H1 (cell line): ENCODE data around the gene TTC28. TPM values are rescaled to one million over a fixed set of nuclear protein-coding genes. Genes with fewer than 3 reads are reported as not detected.

Experiments used
- CTCF ChIA-PET: fragments of 300-600 bp; sonication (Branson Sonifier 250); formaldehyde crosslinking; loops from one replicate; lab custom pipeline; 2021; ENCODE audit not compliant: partially characterized antibody; lab: Charles Lee
- POLR2A ChIA-PET: fragments of 300-600 bp; sonication (Branson Sonifier 250); formaldehyde crosslinking; loops from one replicate; lab custom pipeline; 2021; ENCODE audit warnings: inconsistent platforms; ENCODE audit not compliant: partially characterized antibody; lab: Charles Lee
- DNase-seq, 2 experiments: peaks; one replicate each; pipeline versions ENCODE4 v3.0.0 to v3.0.0-alpha.2; 2010 to 2022; ENCODE audit warnings: low spot score in 2 of 2, low read depth in 1 of 2, mixed read lengths in 1 of 2
- FAIRE-seq: peaks from 2 replicates; lab custom pipeline; 2011; peaks lifted over from hg19 to GRCh38; lab: Jason Lieb, UNC
- H2AFZ ChIP-seq: 2 replicates; pipeline ENCODE4 v1.8.1; 2012; ENCODE audit warnings: low read length, inconsistent platforms
- H2AK5ac ChIP-seq: 2 replicates; pipeline ENCODE4 v1.6.1; 2013; ENCODE audit warnings: low read depth, low read length
- H2BK120ac ChIP-seq: replicated peaks from 2 replicates; pipeline ENCODE3; 2013; ENCODE audit warnings: low read depth, low read length, inconsistent platforms
- H2BK12ac ChIP-seq: 2 replicates; pipeline ENCODE4 v1.6.1; 2013; ENCODE audit warnings: low read depth, low read length
- H2BK15ac ChIP-seq: 2 replicates; pipeline ENCODE4 v1.6.1; 2013; ENCODE audit warnings: low read length
- H2BK20ac ChIP-seq: 2 replicates; pipeline ENCODE4 v1.6.1; 2013; ENCODE audit warnings: low read length
- H2BK5ac ChIP-seq: 2 replicates; pipeline ENCODE4 v1.6.1; 2013; ENCODE audit warnings: low read depth, low read length
- H3K14ac ChIP-seq: 2 replicates; pipeline ENCODE4 v1.6.1; 2013; ENCODE audit warnings: inconsistent platforms; ENCODE audit not compliant: insufficient read length
- H3K18ac ChIP-seq: 2 replicates; pipeline ENCODE4 v1.6.1; 2013; ENCODE audit warnings: low read length; ENCODE audit errors: extremely low read depth
- H3K23ac ChIP-seq: 2 replicates; pipeline ENCODE4 v1.6.1; 2013; ENCODE audit warnings: inconsistent platforms; ENCODE audit not compliant: insufficient read length
- H3K23me2 ChIP-seq: 2 replicates; pipeline ENCODE4 v1.6.1; 2013; ENCODE audit warnings: low read depth, low read length
- H3K27ac ChIP-seq: 2 replicates; pipeline ENCODE4 v1.6.1; 2011; ENCODE audit warnings: low read depth, low read length, inconsistent platforms
- H3K27me3 ChIP-seq, 4 experiments: replicated peaks in 1 of 4; 1 replicate in 1 of 4; 2 replicates in 3 of 4; pipeline versions ENCODE4 v1.6.1 to v1.8.1; 2011 to 2013; ENCODE audit warnings: low read length in 3 of 4, mild to moderate bottlenecking in 3 of 4, inconsistent platforms in 2 of 4, mixed read lengths in 2 of 4, moderate library complexity in 1 of 4; ENCODE audit not compliant: control insufficient read depth in 3 of 4, insufficient read depth in 3 of 4; ENCODE audit errors: extremely low read depth in 1 of 4
- H3K36me3 ChIP-seq, 4 experiments: 2 replicates each; pipeline versions ENCODE4 v1.6.1 to v1.8.1; 2011 to 2013; ENCODE audit warnings: mild to moderate bottlenecking in 4 of 4, low read length in 3 of 4, moderate library complexity in 2 of 4, control low read depth in 1 of 4, inconsistent platforms in 1 of 4; ENCODE audit not compliant: insufficient read depth in 4 of 4, control insufficient read depth in 2 of 4
- H3K4ac ChIP-seq: replicated peaks from 2 replicates; pipeline ENCODE3; 2013; ENCODE audit warnings: low read length, low read depth, mixed read lengths, inconsistent platforms; ENCODE audit not compliant: insufficient read length
- H3K4me1 ChIP-seq, 4 experiments: replicated peaks in 1 of 4; 1 replicate in 1 of 4; 2 replicates in 3 of 4; pipeline versions ENCODE4 v1.6.1 to v1.8.1; 2011 to 2013; ENCODE audit warnings: low read length in 3 of 4, inconsistent platforms in 2 of 4, mixed read lengths in 1 of 4; ENCODE audit not compliant: insufficient read depth in 4 of 4, control insufficient read depth in 3 of 4
- H3K4me2 ChIP-seq, 2 experiments: 2 replicates each; pipeline versions ENCODE4 v1.6.1 to v1.8.1; 2011 to 2013; ENCODE audit warnings: low read depth in 2 of 2, low read length in 2 of 2, control low read depth in 1 of 2, inconsistent platforms in 1 of 2, mild to moderate bottlenecking in 1 of 2; ENCODE audit not compliant: insufficient read depth in 1 of 2
- H3K4me3 ChIP-seq, 4 experiments: fragments of 200-600, 300-600 bp in 1 of 4; sonication (generic), shearing (Covaris generic), sonication (Bioruptor Twin) in 1 of 4; 2 replicates each; pipeline versions ENCODE4 v1.5.1 to v1.8.1; 2011 to 2016; ENCODE audit warnings: low read length in 4 of 4, low read depth in 3 of 4, control low read depth in 2 of 4, inconsistent platforms in 2 of 4, mild to moderate bottlenecking in 2 of 4, mixed read lengths in 1 of 4, moderate library complexity in 1 of 4; ENCODE audit not compliant: insufficient read depth in 2 of 4; ENCODE audit errors: extremely low read depth in 1 of 4
- H3K56ac ChIP-seq: replicated peaks from 2 replicates; pipeline ENCODE3; 2013; ENCODE audit warnings: low read depth, mild to moderate bottlenecking, mixed read lengths, low read length, inconsistent platforms; ENCODE audit not compliant: insufficient read length
- H3K79me1 ChIP-seq: 2 replicates; pipeline ENCODE4 v1.6.1; 2013; ENCODE audit warnings: low read depth, low read length, control low read depth
- H3K79me2 ChIP-seq, 2 experiments: 2 replicates each; pipeline versions ENCODE4 v1.6.1 to v1.8.1; 2012 to 2013; ENCODE audit warnings: low read length in 2 of 2, mild to moderate bottlenecking in 2 of 2, inconsistent platforms in 1 of 2; ENCODE audit not compliant: insufficient read depth in 2 of 2, control insufficient read depth in 1 of 2
- H3K9ac ChIP-seq, 4 experiments: replicated peaks in 1 of 4; 1 replicate in 1 of 4; 2 replicates in 3 of 4; pipeline versions ENCODE4 v1.6.1 to v1.8.1; 2011 to 2013; ENCODE audit warnings: low read depth in 3 of 4, low read length in 3 of 4, control low read depth in 2 of 4, mild to moderate bottlenecking in 2 of 4, moderate library complexity in 2 of 4, inconsistent platforms in 1 of 4; ENCODE audit errors: extremely low read depth in 1 of 4
- H3K9me3 ChIP-seq, 2 experiments: 2 replicates each; pipeline versions ENCODE4 v1.6.1 to v1.8.1; 2012 to 2013; ENCODE audit warnings: mild to moderate bottlenecking in 2 of 2, moderate library complexity in 2 of 2, control low read depth in 1 of 2, inconsistent platforms in 1 of 2, low read depth in 1 of 2, low read length in 1 of 2, mixed read lengths in 1 of 2; ENCODE audit not compliant: insufficient read depth in 2 of 2
- H4K20me1 ChIP-seq, 2 experiments: replicated peaks in 1 of 2; 2 replicates each; pipeline versions ENCODE3 to v1.8.1; 2011 to 2013; ENCODE audit warnings: inconsistent platforms in 2 of 2, low read length in 2 of 2, mild to moderate bottlenecking in 1 of 2; ENCODE audit not compliant: insufficient read depth in 2 of 2, control insufficient read depth in 1 of 2
- H4K5ac ChIP-seq: 2 replicates; pipeline ENCODE4 v1.6.1; 2013; ENCODE audit warnings: low read length, low read depth, mixed read lengths, inconsistent platforms; ENCODE audit not compliant: insufficient read length
- H4K8ac ChIP-seq: 2 replicates; pipeline ENCODE4 v1.8.0; 2013; ENCODE audit warnings: mild to moderate bottlenecking, moderate library complexity, low read length, inconsistent platforms; ENCODE audit not compliant: insufficient read depth; ENCODE audit errors: extremely low read depth
- H4K91ac ChIP-seq: replicated peaks from 2 replicates; pipeline ENCODE3; 2013; ENCODE audit warnings: low read length, mixed read lengths, inconsistent platforms; ENCODE audit not compliant: insufficient read length
- ASH2L ChIP-seq: fragments of 200-600, 300-600 bp; sonication (generic); IDR thresholded peaks from one replicate; pipeline ENCODE4 v1.7.1; 2017; ENCODE audit warnings: low read length
- BRCA1 ChIP-seq: IDR thresholded peaks from 2 replicates; pipeline ENCODE4 v1.6.1; 2012; ENCODE audit warnings: low read depth, low read length, improper control_type of control experiment
- CBX8 ChIP-seq: fragments of 300-800, 300-1000 bp; sonication (generic); IDR thresholded peaks from 2 replicates; pipeline ENCODE4 v1.7.1; 2016; ENCODE audit warnings: low read depth, low read length, borderline replicate concordance
- CHD1 ChIP-seq: IDR thresholded peaks from 2 replicates; pipeline ENCODE4 v1.6.1; 2012; ENCODE audit warnings: low read depth, low read length, improper control_type of control experiment
- JUN ChIP-seq: IDR thresholded peaks from 2 replicates; pipeline ENCODE4 v1.6.1; 2011; ENCODE audit warnings: low read depth, mild to moderate bottlenecking, improper control_type of control experiment, low read length
- JUND ChIP-seq: IDR thresholded peaks from 2 replicates; pipeline ENCODE4 v1.6.1; 2011; ENCODE audit warnings: mild to moderate bottlenecking, improper control_type of control experiment, low read length
- MAFK ChIP-seq: IDR thresholded peaks from 2 replicates; pipeline ENCODE4 v1.6.1; 2012; ENCODE audit warnings: low read depth, mild to moderate bottlenecking, improper control_type of control experiment, low read length
- NRF1 ChIP-seq: IDR thresholded peaks from 2 replicates; pipeline ENCODE4 v1.6.1; 2011; ENCODE audit warnings: mild to moderate bottlenecking, low read depth, low read length, improper control_type of control experiment
- POU5F1 ChIP-seq: IDR thresholded peaks from 2 replicates; pipeline ENCODE4 v1.6.1; 2011; ENCODE audit warnings: low read depth, mild to moderate bottlenecking, low read length, moderate library complexity
- RFX5 ChIP-seq: IDR thresholded peaks from 2 replicates; pipeline ENCODE4 v1.6.1; 2011; ENCODE audit warnings: low read depth, low read length, improper control_type of control experiment, borderline replicate concordance
- RNF2 ChIP-seq: fragments of 200-900, 300-1000 bp; sonication (generic); IDR thresholded peaks from 2 replicates; pipeline ENCODE4 v1.7.1; 2016; ENCODE audit warnings: borderline replicate concordance, low read depth, mild to moderate bottlenecking, antibody characterized with exemption, low read length; ENCODE audit not compliant: poor library complexity, severe bottlenecking; ENCODE audit errors: missing control alignments
- WGBS, 2 experiments: shearing (Covaris generic) in 1 of 2; methylation state at CpG; one replicate each; pipeline versions ENCODE4 v1.1.6 to v1.1.7; 2013 to 2015; ENCODE audit warnings: low lambda C conversion rate in 2 of 2, mixed read lengths in 2 of 2, inconsistent platforms in 1 of 2, low coverage in 1 of 2, missing lambda C conversion rate in 1 of 2; ENCODE audit not compliant: insufficient replicate concordance in 2 of 2, insufficient coverage in 1 of 2, insufficient read length in 1 of 2; ENCODE audit errors: extremely low coverage in 1 of 2, missing lambda C conversion rate in 1 of 2; 5-methylcytosine and 5-hydroxymethylcytosine counted together
- polyA plus RNA-seq, 7 experiments: library from polyadenylated mRNA; depleted of rRNA in 3 of 7; stranded (reverse) in 5 of 7; unstranded in 2 of 7; fragments of >200 nt in 5 of 7; fragments of 200-250 nt in 2 of 7; gene quantifications; 1 replicate in 5 of 7; 2 replicates in 1 of 7; 4 replicates in 1 of 7; pipeline versions ENCODE4 v1.2.1 to v1.2.3, GENCODE V29; 2011 to 2013; ENCODE audit warnings: missing spikeins in 2 of 7, mixed read lengths in 2 of 7
- total RNA-seq: library from RNA; stranded (reverse); fragmentation: NEBNext Ultra II Directional; extraction: Animal tissue kit (Norgen Biotek cat#: 25700); gene quantifications from 2 replicates; pipeline ENCODE4 v1.2.1, GENCODE V29; 2021

TTC28 gene
- total and polyA plus RNA-seq, 2 of the 8 experiments (the other 6 are each of a cell fraction or from before 2014, with no cell fraction given) = 2.6 to 12.6 TPM

DNA sequence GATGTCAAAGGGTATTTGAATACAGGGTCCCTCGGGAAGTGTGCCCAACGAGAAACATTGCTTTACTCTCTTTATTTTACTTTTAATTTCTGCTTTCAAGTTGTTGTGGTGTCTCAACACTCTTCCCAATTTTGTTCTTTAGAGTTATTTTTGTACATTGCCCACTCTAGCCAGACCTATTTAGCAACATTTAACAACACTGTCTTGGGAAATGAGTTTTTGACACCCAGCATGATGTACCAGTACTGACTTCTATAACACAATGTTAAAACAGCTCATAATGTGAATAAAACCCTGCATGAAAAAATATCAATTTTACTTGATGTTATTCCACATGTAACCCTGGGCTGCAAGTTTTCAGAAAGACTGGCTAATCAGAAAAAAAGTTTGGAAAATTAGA lies 410.4 kb downstream of the TTC28 start:
- H2AK5ac ChIP-seq = no peak overlapping the region
- H3K4me2 ChIP-seq = no peak overlapping the region
- H3K27me3 ChIP-seq = no peaks in the 10 kb centered on the region
- H2BK5ac ChIP-seq = no peak overlapping the region
- H3K27ac ChIP-seq = no peak overlapping the region
- no peak overlapping the region for H4K91ac ChIP-seq
- no peak overlapping the region for H3K56ac ChIP-seq
- H2AFZ ChIP-seq = no peak overlapping the region
- H4K8ac ChIP-seq = no peak overlapping the region
- H2BK120ac ChIP-seq = no peak overlapping the region
- H3K79me1 ChIP-seq = no peaks in the 10 kb centered on the region
- CTCF ChIA-PET = no interaction called here
- H3K4me3 ChIP-seq = no peak overlapping the region
- no peak overlapping the region for H3K14ac ChIP-seq
- POLR2A ChIA-PET = no interaction called here
- H2BK12ac ChIP-seq = no peak overlapping the region
- no peaks in the 10 kb centered on the region for H3K9me3 ChIP-seq
- no peaks in the 10 kb centered on the region for H4K20me1 ChIP-seq
- DNase-seq (no peak), FAIRE-seq (no peak)
- H4K5ac ChIP-seq = no peak overlapping the region
- no peaks in the 10 kb centered on the region for H3K36me3 ChIP-seq
- no peak overlapping the region for H3K9ac ChIP-seq
- no peak overlapping the region for H2BK15ac ChIP-seq
- no peak overlapping the region for H3K23ac ChIP-seq
- H2BK20ac ChIP-seq = no peak overlapping the region
- 0 out of 7 replicates have a peak, but pooled peaks cover 0 to 2% (median 0%) of the 10 kb centered on the region in 4 experiments for H3K4me1 ChIP-seq
- H3K79me2 ChIP-seq = no peaks in the 10 kb centered on the region
- 88% methylated on average over 2 of the region's 2 CpGs; no CpG with 5 or more reads in 1 of the 2 experiments for WGBS, 2 experiments
- no peak overlapping the region for H3K18ac ChIP-seq
- H3K23me2 ChIP-seq = no peaks in the 10 kb centered on the region
- TF ChIP-seq JUN (no peak), MAFK (no peak), RFX5 (no peak), NRF1 (no peak), CBX8 (no peak), RNF2 (no peak), POU5F1 (no peak), JUND (no peak), ASH2L (no peak), CHD1 (no peak), BRCA1 (no peak)
- H3K4ac ChIP-seq = no peak overlapping the region
